Hypothalamus (tissue), 51 donors: Measurements from ENCODE around the gene SLC18A3.

ENCODE experiments used
- DNase-seq, 51 donors: peaks; one replicate each; lab custom pipeline; 2025; lab: John Stamatoyannopoulos, UW

The SLC18A3 gene

GRCh38 chr10:49595713-49596492 lies 14.2 kb upstream of the SLC18A3 start:
- no peak for DNase-seq

- no peak for DNase-seq
These were observed 13.7 kb upstream of the SLC18A3 start for GRCh38 chr10:49596493-49596809.

GRCh38 chr10:49596836-49597235 lies 13.3 kb upstream of the SLC18A3 start:
- DNase-seq, result no peak

DNA sequence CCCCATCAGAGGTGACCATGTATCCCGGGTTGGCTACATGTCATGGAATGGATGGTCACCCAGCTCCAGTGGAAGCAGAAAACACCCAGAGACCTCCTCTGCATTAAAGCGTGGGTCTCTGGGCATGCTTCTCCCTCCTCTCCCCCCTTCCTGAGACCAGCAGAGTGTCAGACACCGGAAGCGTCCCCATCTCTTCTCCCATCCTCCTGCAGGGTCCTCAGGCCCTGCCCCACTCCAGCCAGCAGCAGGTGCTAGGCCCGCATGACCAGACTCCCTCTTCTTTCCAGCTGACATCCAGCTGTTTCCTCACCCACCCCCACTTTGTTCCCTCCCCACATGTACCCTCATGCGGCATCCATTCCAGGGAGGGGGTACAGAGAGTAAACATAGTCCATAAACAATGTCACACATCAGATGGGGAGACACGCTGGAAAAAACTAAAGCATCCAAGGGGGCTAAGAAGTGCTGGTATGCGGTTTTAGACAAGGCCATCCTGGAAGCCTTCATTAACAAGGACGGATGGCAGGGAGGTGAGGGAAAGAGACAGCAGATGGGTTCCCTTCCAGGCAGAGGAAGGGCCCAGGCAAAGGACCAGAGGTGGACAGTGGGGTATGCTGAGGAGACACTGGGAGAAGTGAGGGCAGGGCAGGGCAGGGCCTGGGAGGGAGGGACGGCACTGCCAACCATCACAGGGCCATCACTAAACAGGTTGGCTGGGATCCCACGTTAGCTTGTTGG lies 12.5 kb upstream of the SLC18A3 start:
- DNase-seq, result no peak

DNA sequence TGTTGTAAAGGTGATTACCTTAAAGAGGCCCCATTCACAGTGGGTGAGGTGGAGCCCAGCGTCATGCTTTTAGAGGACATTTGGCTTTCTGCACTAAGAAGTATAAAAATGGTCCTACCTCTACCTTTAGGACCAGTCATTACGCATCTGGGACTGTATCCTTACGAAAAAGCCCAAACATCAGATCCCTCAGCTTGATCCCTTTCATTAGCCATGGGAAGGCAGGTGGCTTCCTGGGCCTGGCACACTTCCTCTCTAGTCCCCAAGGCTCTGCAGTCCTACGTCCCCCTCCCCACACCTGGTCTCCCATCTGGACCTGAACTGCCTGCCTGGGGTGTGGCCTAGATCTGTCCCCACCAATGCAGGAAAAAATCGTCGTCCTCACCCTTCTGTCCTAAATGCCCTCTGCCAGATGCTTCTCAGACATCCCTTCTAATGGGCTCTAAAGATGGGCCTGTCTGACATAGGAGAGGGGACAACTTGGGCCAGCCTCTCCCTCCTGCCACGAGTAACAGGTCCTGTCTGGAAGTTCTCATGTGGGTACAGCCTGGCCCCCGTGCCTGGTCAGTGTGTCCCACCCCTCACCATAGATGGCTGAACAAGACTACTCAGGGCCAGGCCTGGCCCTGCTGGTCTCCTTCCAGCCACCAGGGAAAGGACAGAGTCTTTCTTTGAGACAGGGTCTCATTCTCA lies 11.8 kb upstream of the SLC18A3 start:
- no peak for DNase-seq

GRCh38 chr10:49598986-49599385 lies 11.1 kb upstream of the SLC18A3 start:
- no peak for DNase-seq

DNA sequence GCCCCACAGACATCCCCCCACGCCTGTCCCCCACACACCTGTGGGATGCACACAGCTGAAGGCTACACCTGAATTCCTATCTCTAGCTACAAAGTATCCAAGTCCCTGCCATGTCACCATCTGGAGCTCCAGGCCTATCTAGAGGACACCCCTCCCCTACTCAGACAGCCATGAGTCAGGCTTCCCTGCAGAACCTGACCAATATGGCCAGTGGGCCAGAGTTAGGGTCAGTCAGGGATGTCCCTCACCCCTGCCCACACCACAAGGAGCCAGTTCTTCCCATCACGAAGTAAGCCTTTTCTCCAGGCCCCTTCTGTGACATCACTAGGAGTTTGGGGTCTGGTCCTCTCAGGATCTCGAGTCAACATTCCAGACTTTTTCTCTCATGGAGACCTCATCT lies 10.6 kb upstream of the SLC18A3 start:
- no peak for DNase-seq

- DNase-seq, result no peak
These were observed 10.1 kb upstream of the SLC18A3 start for GRCh38 chr10:49600046-49600445.

- DNase-seq, result no peak
These were observed 9.2 kb upstream of the SLC18A3 start for GRCh38 chr10:49600781-49601400.

- no peak for DNase-seq
These were observed 8.3 kb upstream of the SLC18A3 start for GRCh38 chr10:49601857-49602256.

DNA sequence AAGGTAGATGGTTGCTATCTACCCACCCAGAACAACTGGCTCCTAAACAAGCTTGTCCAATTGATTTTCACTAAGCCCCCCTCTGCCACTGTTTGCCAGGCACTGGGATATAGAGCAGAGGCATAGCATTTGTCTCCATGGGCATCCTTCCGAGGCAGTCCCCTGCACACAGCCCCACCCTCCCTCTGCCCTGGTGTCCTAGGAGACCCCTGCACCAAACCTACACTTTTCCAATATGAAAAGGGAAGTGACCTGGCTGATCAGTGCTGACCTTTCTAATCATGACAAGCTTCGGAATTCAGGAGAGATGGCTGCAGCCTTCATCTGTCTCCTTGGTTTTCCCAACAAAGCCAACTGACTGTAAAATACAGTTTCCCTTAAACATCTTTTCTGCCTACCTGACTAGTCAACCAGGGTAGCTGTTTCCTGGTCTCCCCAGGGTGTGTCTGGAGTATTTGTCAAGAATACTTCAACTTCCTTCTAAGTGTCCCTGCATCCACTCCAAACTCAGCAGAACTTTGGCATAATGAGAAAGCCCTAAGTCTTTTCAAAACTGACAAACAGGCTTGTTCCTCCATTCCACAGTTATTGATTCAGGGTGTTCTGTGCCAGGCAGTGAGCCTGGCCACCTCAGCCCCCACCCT lies 7.6 kb upstream of the SLC18A3 start:
- no peak for DNase-seq

DNA sequence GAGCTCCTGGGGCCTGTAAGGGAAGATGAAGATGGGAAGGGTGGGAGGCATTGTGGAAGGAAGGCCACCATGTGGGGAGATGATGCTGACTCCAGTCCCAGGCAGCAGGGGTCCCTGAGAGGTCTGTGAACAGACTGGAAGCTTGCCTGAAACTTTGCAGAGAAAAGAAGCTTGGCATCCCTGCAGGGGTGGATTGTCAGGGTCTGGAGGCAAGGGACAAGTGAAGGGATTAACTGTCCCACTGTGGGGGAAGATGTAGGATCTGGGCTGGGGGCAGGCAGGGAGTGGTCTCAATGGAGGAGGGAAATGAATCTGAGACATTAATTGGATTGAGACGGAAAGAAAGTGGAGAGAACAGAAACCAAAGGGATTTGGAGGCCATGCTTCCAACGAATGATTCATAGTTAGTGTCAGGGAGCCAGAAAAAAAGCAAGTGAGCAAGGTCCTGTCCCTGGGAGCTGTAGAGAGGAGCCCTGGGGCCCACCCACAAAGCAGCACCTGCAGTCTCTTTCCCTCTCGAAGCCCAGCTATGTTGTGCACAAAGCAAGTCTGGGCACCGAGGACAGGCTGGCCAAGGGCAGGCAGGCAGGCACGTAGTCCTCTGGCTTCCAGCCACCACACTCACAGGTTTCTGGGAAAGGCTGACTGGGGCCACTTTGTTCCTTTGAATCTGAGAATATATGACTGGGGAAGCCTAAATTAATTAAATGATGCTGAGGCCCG lies 4.7 kb upstream of the SLC18A3 start:
- peak in 5 of 51 donors; percentile 10 to 35 (median 13) for DNase-seq

DNA sequence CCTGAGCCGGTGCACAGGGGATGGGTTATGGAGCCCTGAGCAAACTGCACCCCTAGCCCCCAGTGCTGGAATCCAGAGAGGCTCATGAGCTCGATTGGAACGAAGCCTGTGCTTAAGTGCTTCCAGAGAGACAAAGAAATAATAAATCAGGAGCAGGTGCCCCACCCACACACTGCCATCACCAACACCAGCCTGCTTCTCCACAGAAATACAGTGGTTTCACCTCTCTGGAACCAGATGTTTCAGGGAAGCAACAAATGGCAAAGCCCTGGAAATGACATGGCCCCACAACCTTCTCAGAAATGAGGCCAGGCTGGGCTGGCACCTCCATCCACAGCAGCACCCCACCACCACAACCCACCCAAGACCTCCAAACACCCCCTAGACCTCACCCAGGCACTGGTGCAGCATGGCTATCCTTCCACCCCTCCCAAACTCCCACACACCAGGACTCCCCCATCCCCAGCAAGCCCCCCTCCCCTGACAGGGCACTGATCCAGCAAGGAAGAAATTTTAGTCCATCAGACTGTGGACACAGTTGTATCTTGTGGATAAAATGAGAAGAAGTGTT lies 4.1 kb upstream of the SLC18A3 start:
- DNase-seq, result no peak

DNA sequence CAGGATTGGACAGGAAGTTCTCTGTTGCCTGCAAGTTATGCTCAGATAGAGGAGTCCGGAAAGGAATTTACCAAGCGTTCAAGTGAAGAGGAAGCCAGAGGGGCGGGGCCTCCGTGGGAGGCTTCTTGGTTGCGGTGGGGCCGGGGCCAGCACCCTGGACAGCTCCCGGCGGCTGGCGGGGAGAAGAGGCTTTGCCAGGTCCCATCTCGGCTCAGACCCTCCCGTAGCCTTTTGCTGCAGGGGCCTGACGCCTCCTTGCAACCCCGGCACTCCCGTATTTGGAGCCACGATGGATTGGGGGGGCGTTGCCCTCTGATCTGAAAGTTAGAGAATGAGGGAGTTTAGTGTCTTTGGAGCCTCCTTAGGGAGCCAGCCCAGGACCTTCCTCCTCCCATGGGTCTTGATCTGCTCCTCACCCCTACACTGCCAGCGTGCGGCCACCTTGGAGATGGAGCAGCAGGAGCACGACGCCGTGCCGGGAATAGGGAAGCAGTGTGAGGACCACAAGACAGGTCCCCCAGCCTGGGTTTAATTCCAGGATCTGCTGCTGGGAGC lies 3.1 kb upstream of the SLC18A3 start:
- peak in 16 of 51 donors; percentile 4 to 48 (median 15) for DNase-seq

DNA sequence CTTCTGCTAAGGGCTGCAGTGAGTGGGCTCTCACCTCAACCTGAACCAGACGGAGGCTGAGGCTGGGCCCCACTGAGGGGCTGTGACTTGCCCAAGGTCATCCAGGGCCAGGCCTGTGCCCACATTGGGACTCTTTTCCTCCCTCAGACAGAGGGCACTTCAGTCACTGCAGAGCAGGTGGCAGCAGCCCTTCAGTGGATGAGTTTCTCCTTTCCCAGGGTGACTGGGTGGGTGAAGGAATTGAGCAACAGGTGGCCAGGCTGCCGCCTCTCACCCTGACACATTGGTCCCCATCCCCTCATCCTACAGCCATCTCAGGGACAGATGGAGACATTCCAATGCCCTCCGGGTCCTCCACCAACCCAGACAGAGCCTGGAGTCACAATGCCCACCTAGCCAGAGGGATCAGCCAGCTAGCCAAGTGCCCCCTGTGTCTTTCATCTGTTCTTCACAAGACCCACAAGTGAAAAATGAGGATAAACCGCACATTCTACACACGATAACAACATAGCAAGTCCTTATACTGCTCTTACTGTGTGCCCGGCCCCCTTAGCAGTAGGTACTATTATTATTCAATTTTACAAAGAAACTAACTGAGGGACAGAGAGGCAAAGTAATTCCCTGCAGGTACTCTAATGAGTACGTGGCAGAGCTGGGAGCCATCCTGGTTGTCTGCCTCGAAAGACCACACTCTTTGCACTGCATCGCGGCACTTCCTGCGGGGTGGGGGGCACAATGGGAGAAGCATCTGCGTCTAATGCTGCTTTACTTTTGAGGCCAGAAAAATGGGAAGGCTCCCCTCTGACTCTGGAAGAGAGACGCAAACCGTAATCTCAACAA lies 1.7 kb upstream of the SLC18A3 start:
- no peak for DNase-seq

DNA sequence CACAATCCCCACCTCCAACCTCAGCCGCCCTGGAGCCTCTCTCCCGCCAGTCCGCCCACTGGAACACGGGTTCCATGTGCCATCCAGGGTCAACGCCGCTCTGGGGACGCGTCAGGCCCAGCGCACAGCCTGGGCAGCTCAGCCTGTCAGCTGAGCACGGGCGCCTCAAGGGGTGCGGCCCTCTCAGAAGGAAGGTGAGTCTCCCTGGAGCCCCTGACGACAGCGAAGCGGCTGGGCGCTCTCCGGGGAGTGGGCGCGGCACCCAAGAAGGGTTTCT lies 1.2 kb upstream of the SLC18A3 start:
- no peak for DNase-seq

DNA sequence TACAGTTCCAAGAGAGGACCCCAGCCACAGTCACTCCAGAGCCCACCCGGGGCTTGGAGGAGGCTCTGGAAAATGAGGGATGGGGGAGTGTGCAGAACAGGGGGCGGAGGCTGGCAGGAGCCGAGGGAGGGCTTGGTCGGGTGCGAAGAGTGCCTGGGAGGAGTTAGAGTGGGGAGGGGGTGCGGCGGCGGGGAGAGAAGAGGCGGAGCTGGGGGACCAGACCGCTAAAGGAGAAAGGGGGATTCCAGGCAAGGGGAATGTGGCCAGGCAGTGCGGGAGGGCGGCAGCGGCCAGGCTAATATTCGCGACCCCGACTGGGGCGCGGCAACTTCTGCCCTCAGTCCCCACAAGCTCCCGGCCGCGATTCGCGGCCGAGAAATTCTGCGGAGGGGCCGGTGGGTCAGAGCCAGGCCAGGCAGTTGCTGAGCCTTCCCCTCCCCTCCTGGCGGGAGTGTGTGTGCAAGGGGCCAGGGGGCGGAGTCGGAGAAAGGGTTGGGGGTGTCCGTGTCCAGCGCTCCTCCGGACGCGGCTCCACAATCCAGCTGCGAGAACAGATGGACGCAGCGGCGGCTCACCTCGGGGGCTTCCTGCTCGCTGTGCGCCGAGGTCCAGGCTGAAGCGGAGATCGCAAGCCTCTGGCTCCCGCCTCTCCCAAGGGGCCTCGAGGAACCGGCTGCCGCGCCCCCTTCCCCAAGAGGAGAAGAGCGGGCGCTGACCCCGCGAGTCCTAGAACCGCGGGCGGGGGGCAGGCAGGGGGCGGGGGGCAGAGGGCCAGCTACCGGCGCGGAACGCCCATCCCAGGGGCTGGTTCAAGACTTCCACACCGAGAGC lies 612 bp upstream of the SLC18A3 start:
- no peak for DNase-seq
